GM12878 (cell line): ENCODE data around the gene LTB4R. TPM values are rescaled to one million over a fixed set of nuclear protein-coding genes. Genes with fewer than 3 reads are reported as not detected.

Experiments
- ATF2 ChIP-seq: IDR thresholded peaks from 2 replicates; pipeline ENCODE4 v1.6.1; 2012; ENCODE audit warnings: low read length, inconsistent platforms
- CUX1 ChIP-seq: IDR thresholded peaks from 2 replicates; pipeline ENCODE4 v1.6.1; 2012; ENCODE audit warnings: improper control_type of control experiment, low read depth, low read length; ENCODE audit not compliant: insufficient replicate concordance
- GABPA ChIP-seq: IDR thresholded peaks from 2 replicates; pipeline ENCODE4 v1.6.1; 2014; ENCODE audit warnings: antibody characterized with exemption, low read depth, mild to moderate bottlenecking, inconsistent platforms
- HDAC2 ChIP-seq: fragments of 200-600 bp; sonication (generic); IDR thresholded peaks from 2 replicates; pipeline ENCODE4 v1.6.1; 2017
- KDM1A ChIP-seq: fragments of 200-600 bp; sonication (generic); IDR thresholded peaks from 2 replicates; pipeline ENCODE4 v1.6.1; 2016; ENCODE audit warnings: borderline replicate concordance
- MLLT1 ChIP-seq: fragments of 450-650 bp; IDR thresholded peaks from 2 replicates; pipeline ENCODE4 v1.6.1; 2016; ENCODE audit warnings: mild to moderate bottlenecking
- NFXL1 ChIP-seq: fragments of 450-650 bp; IDR thresholded peaks from 2 replicates; pipeline ENCODE4 v1.6.1; 2017; ENCODE audit warnings: antibody characterized with exemption, mild to moderate bottlenecking, borderline replicate concordance
- NR2F1 ChIP-seq: fragments of 450-650 bp; conservative IDR thresholded peaks from 2 replicates; pipeline ENCODE4 v1.6.1; 2017; ENCODE audit warnings: mild to moderate bottlenecking
- PAX8 ChIP-seq: fragments of 450-650 bp; IDR thresholded peaks from 2 replicates; pipeline ENCODE4 v1.6.1; 2017; ENCODE audit warnings: mild to moderate bottlenecking, moderate library complexity
- PKNOX1 ChIP-seq: fragments of 450-650 bp; IDR thresholded peaks from 2 replicates; pipeline ENCODE4 v1.6.1; 2016; ENCODE audit warnings: mild to moderate bottlenecking
- POLR2A ChIP-seq: IDR thresholded peaks from 2 replicates; pipeline ENCODE4 v1.6.1; 2011; ENCODE audit warnings: low read depth, mild to moderate bottlenecking, low read length
- RB1 ChIP-seq: fragments of 450-650 bp; formaldehyde crosslinking; IDR thresholded peaks from 2 replicates; pipeline ENCODE4 v1.6.1; 2017; ENCODE audit warnings: mild to moderate bottlenecking, borderline replicate concordance
- RUNX3 ChIP-seq: IDR thresholded peaks from 2 replicates; pipeline ENCODE4 v1.6.1; 2012; ENCODE audit warnings: low read length, inconsistent platforms
- STAT1 ChIP-seq: fragments of 450-650 bp; conservative IDR thresholded peaks from 2 replicates; pipeline ENCODE4 v1.6.1; 2014; ENCODE audit warnings: antibody characterized with exemption, mild to moderate bottlenecking
- TBL1XR1 ChIP-seq: IDR thresholded peaks from 2 replicates; pipeline ENCODE4 v1.6.1; 2012; ENCODE audit warnings: low read depth, low read length, improper control_type of control experiment
- TCF12 ChIP-seq: IDR thresholded peaks from 2 replicates; pipeline ENCODE4 v1.6.1; 2011; ENCODE audit warnings: low read depth, mild to moderate bottlenecking, low read length
- ZNF207 ChIP-seq: fragments of 450-650 bp; IDR thresholded peaks from 2 replicates; pipeline ENCODE4 v1.6.1; 2014; ENCODE audit warnings: antibody characterized with exemption, mild to moderate bottlenecking, borderline replicate concordance
- ZNF592 ChIP-seq: fragments of 450-650 bp; IDR thresholded peaks from 2 replicates; pipeline ENCODE4 v1.6.1; 2017; ENCODE audit warnings: mild to moderate bottlenecking, moderate library complexity
- polyA plus RNA-seq, 11 experiments: library from polyadenylated mRNA; depleted of rRNA in 4 of 11; unstranded in 6 of 11; stranded (reverse) in 5 of 11; fragments of >200 nt; fragmentation: Nextera tagmentation in 4 of 11; fragmentation: Illumina TruSeq in 1 of 11; extraction: Ambion mirVana in 4 of 11; extraction: Trizol in 1 of 11; gene quantifications; 1 replicate in 1 of 11; 2 replicates in 10 of 11; pipeline versions ENCODE4 v1.2.1 to v1.2.3, GENCODE V29; 2011 to 2016; ENCODE audit warnings: inconsistent platforms in 2 of 11, missing spikeins in 2 of 11, low read depth in 1 of 11
- total RNA-seq, 4 experiments: library from RNA; depleted of rRNA in 3 of 4; stranded (reverse); fragments of >200 nt in 3 of 4; fragmentation: Illumina TruSeq in 1 of 4; extraction: Trizol in 1 of 4; gene quantifications; 2 replicates each; pipeline versions ENCODE4 v1.2.1 to v1.2.3, GENCODE V29; 2013 to 2021

Gene LTB4R
- total and polyA plus RNA-seq, 10 of the 15 experiments (the other 5 are each of a cell fraction or from before 2014, with no cell fraction given) = 1.2 to 14.0 (median 4.0) TPM

GRCh38 chr14:24274101-24274543, 37.2 kb upstream of the LTB4R start (continued):
- no peak for TF ChIP-seq TCF12
- no peak for TF ChIP-seq ZNF592
- TF ChIP-seq TBL1XR1 = no peak
- no peak for TF ChIP-seq CUX1
- TF ChIP-seq POLR2A = 0 out of 2 replicates have a peak, but pooled peaks have one; percentile 22
- TF ChIP-seq ZNF207 = peak; percentile 40; the same call in 1 of the 2 replicates
- peak; percentile 50; the same call in 1 of the 2 replicates for TF ChIP-seq GABPA
- no peak for TF ChIP-seq RB1
- no peak for TF ChIP-seq NFXL1
- no peak for TF ChIP-seq KDM1A
- peak; percentile 81 for TF ChIP-seq ATF2
- peak; percentile 55 for TF ChIP-seq RUNX3
- no peak for TF ChIP-seq STAT1
- no peak for TF ChIP-seq HDAC2
- no peak for TF ChIP-seq PAX8
- no peak for TF ChIP-seq PKNOX1
- TF ChIP-seq NR2F1 = no peak
- no peak for TF ChIP-seq MLLT1
